CD14-positive monocyte (primary cell): Measurements from ENCODE around the gene CEBPE. TPM values are rescaled to one million over a fixed set of nuclear protein-coding genes. Genes with fewer than 3 reads are reported as not detected.

ENCODE experiments used
- DNase-seq, 3 donors: peaks; one replicate each; pipeline ENCODE4 v3.0.0-alpha.2; 2011 to 2022
- H2AFZ ChIP-seq: 2 replicates; pipeline ENCODE4 v1.6.0; 2012; ENCODE audit warnings: mild to moderate bottlenecking, low read depth, low read length, inconsistent platforms; ENCODE audit not compliant: insufficient read depth, poor library complexity, severe bottlenecking
- H3K27ac ChIP-seq, 2 donors: 1 replicate in 1 of 2; 2 replicates in 1 of 2; pipeline ENCODE4 v1.5.1; 2012 to 2013; ENCODE audit warnings: low read length in 2 of 2, control low read depth in 1 of 2, inconsistent platforms in 1 of 2, low read depth in 1 of 2, mild to moderate bottlenecking in 1 of 2
- H3K27me3 ChIP-seq, 2 donors: one replicate each; pipeline versions ENCODE4 v1.6.0 to v1.6.1; 2011 to 2013; ENCODE audit warnings: low read length in 2 of 2; ENCODE audit not compliant: control insufficient read depth in 2 of 2, insufficient read depth in 2 of 2
- H3K36me3 ChIP-seq, 2 donors: replicated peaks in 1 of 2; 1 replicate in 1 of 2; 2 replicates in 1 of 2; pipeline versions ENCODE4 v1.5.1 to v1.6.1; 2012 to 2013; ENCODE audit warnings: low read length in 2 of 2, control low read depth in 1 of 2, inconsistent platforms in 1 of 2, mild to moderate bottlenecking in 1 of 2; ENCODE audit not compliant: insufficient read depth in 2 of 2, control insufficient read depth in 1 of 2
- H3K4me1 ChIP-seq, 2 donors: 1 replicate in 1 of 2; 2 replicates in 1 of 2; pipeline versions ENCODE4 v1.5.1 to v1.6.1; 2012 to 2013; ENCODE audit warnings: low read length in 2 of 2, control low read depth in 1 of 2, inconsistent platforms in 1 of 2, mild to moderate bottlenecking in 1 of 2, moderate library complexity in 1 of 2; ENCODE audit not compliant: insufficient read depth in 2 of 2, control insufficient read depth in 1 of 2
- H3K4me2 ChIP-seq: replicated peaks from 2 replicates; pipeline ENCODE3; 2012; ENCODE audit warnings: low read length, moderate library complexity, mild to moderate bottlenecking; ENCODE audit not compliant: poor library complexity, severe bottlenecking; ENCODE audit errors: extremely low read depth
- H3K4me3 ChIP-seq, 3 experiments: fragments of 200-600 bp in 1 of 3; sonication (generic) in 1 of 3; replicated peaks in 1 of 3; 1 replicate in 2 of 3; 2 replicates in 1 of 3; pipeline ENCODE4 v1.5.1; 2011 to 2013; ENCODE audit warnings: low read length in 3 of 3, mild to moderate bottlenecking in 3 of 3, control low read depth in 2 of 3, low read depth in 2 of 3, inconsistent platforms in 1 of 3, moderate library complexity in 1 of 3
- H3K79me2 ChIP-seq: 2 replicates; pipeline ENCODE4 v1.6.0; 2012; ENCODE audit warnings: mild to moderate bottlenecking, control low read depth, inconsistent platforms, low read length, moderate library complexity; ENCODE audit not compliant: insufficient read depth
- H3K9ac ChIP-seq: 2 replicates; pipeline ENCODE4 v1.6.0; 2017; ENCODE audit warnings: low read length, mild to moderate bottlenecking; ENCODE audit not compliant: insufficient read depth, poor library complexity, severe bottlenecking
- H3K9me3 ChIP-seq, 2 donors: replicated peaks in 1 of 2; 1 replicate in 1 of 2; 2 replicates in 1 of 2; pipeline versions ENCODE4 v1.5.1 to v1.6.1; 2012 to 2013; ENCODE audit warnings: low read length in 2 of 2, control low read depth in 1 of 2; ENCODE audit not compliant: control insufficient read depth in 1 of 2, insufficient read depth in 1 of 2
- H4K20me1 ChIP-seq: 2 replicates; pipeline ENCODE4 v1.6.0; 2012; ENCODE audit warnings: mild to moderate bottlenecking, low read length, control low read depth, moderate library complexity; ENCODE audit not compliant: insufficient read depth
- H3K27ac Mint-ChIP-seq, 7 donors: one replicate each; pipeline ENCODE4 v1.8.0; 2020; ENCODE audit warnings: mild to moderate bottlenecking in 7 of 7, mixed read lengths in 7 of 7, moderate library complexity in 6 of 7, inconsistent platforms in 2 of 7
- H3K27me3 Mint-ChIP-seq, 3 donors: one replicate each; pipeline ENCODE4 v1.8.0; 2021 to 2022; ENCODE audit warnings: low read depth in 3 of 3, mild to moderate bottlenecking in 3 of 3, mixed read lengths in 3 of 3, moderate library complexity in 3 of 3, inconsistent platforms in 1 of 3
- H3K36me3 Mint-ChIP-seq, 2 donors: one replicate each; pipeline ENCODE4 v1.8.0; 2020; ENCODE audit warnings: mixed read lengths in 2 of 2, inconsistent platforms in 1 of 2, mild to moderate bottlenecking in 1 of 2
- H3K4me1 Mint-ChIP-seq: one replicate; pipeline ENCODE4 v1.8.0; 2020; ENCODE audit warnings: mild to moderate bottlenecking, mixed read lengths
- H3K4me3 Mint-ChIP-seq, 2 donors: one replicate each; pipeline ENCODE4 v1.8.0; 2020; ENCODE audit warnings: mild to moderate bottlenecking in 2 of 2, mixed read lengths in 2 of 2, moderate library complexity in 1 of 2
- H3K9me3 Mint-ChIP-seq, 7 donors: one replicate each; pipeline ENCODE4 v1.8.0; 2020 to 2022; ENCODE audit warnings: mixed read lengths in 7 of 7, mild to moderate bottlenecking in 6 of 7, moderate library complexity in 6 of 7, inconsistent platforms in 2 of 7
- whole genome bisulfite sequencing: methylation state at CpG from one replicate; pipeline ENCODE4 v1.1.5; 2013; ENCODE audit warnings: missing lambda C conversion rate; ENCODE audit not compliant: insufficient coverage; 5-methylcytosine and 5-hydroxymethylcytosine counted together
- intact Hi-C, 2 donors: fragments of 100-400 bp; cut with micrococcal nuclease; formaldehyde crosslinking; loops; one replicate each; pipeline versions ENCODE4 v1.15.0 to v1.15.1; 2023
- polyA plus RNA-seq, 3 donors: library from polyadenylated mRNA; depleted of rRNA in 1 of 3; unstranded in 2 of 3; stranded (reverse) in 1 of 3; fragments of 300-500 nt in 2 of 3; fragments of >200 nt in 1 of 3; fragmentation: Illumina TruSeq in 2 of 3; gene quantifications; 1 replicate in 2 of 3; 2 replicates in 1 of 3; pipeline ENCODE4 v1.2.3, GENCODE V29; 2012 to 2021
- TF ChIP-seq, protein P1 (sequence below): fragments of 200-600 bp; IDR thresholded peaks from one replicate; pipeline ENCODE4 v1.8.0; 2022; ENCODE audit warnings: antibody characterized with exemption, mild to moderate bottlenecking

The CEBPE gene
- polyA plus RNA-seq, 3 donors, result 0.73 to 1.5 (median 1.3) TPM

DNA sequence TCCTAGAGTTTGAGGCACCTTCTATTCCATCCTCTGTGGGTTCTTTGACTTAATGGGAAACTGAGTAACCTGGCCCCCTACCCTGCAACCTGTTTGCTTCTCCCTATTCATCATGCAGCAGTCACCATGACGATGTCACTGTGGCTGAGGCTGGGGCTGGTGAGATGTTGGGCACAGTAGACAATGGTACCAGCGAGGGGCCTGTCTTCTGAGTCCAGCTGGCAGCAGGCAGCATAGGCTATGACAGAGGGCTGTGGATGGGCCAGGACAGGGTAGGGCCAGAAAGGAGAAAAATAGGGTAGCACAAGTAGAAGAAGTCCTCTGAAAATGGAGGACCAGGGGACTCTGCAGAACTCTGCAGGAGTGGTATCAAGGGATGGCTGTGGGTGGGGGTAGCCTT lies 16.3 kb downstream of the CEBPE start:
- H3K27ac ChIP-seq, result no peak overlapping the region
- H3K9me3 ChIP-seq, result no peaks in the 10 kb centered on the region
- no peak overlapping the region for H3K4me2 ChIP-seq
- H3K9ac ChIP-seq, result no peak overlapping the region
- Mint-ChIP-seq H3K9me3 (no peaks in the 10 kb centered on the region), H3K27me3 (peaks cover 1 to 4% (median 1%) of the 10 kb centered on the region in 3 donors), H3K4me3 (no peak overlapping the region), H3K36me3 (peaks cover 18% of the 10 kb centered on the region in 2 donors), H3K4me1 (peaks cover 31% of the 10 kb centered on the region), H3K27ac (no peak overlapping the region)
- H3K36me3 ChIP-seq, result peaks cover 14 to 18% of the 10 kb centered on the region in 2 donors
- no peaks in the 10 kb centered on the region for H3K27me3 ChIP-seq
- H2AFZ ChIP-seq, result no peak overlapping the region
- no peak for DNase-seq
- H3K4me3 ChIP-seq, result no peak overlapping the region
- peaks cover 20% of the 10 kb centered on the region for H3K79me2 ChIP-seq
- TF ChIP-seq, protein P1, sequence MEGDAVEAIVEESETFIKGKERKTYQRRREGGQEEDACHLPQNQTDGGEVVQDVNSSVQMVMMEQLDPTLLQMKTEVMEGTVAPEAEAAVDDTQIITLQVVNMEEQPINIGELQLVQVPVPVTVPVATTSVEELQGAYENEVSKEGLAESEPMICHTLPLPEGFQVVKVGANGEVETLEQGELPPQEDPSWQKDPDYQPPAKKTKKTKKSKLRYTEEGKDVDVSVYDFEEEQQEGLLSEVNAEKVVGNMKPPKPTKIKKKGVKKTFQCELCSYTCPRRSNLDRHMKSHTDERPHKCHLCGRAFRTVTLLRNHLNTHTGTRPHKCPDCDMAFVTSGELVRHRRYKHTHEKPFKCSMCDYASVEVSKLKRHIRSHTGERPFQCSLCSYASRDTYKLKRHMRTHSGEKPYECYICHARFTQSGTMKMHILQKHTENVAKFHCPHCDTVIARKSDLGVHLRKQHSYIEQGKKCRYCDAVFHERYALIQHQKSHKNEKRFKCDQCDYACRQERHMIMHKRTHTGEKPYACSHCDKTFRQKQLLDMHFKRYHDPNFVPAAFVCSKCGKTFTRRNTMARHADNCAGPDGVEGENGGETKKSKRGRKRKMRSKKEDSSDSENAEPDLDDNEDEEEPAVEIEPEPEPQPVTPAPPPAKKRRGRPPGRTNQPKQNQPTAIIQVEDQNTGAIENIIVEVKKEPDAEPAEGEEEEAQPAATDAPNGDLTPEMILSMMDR, result no peak
- H3K4me1 ChIP-seq, result peaks cover 12 to 17% of the 10 kb centered on the region in 2 donors
- peaks cover 16% of the 10 kb centered on the region for H4K20me1 ChIP-seq
- intact Hi-C loops, result no loop called here
- WGBS, result 100% methylated on average over 1 of the region's 2 CpGs

DNA sequence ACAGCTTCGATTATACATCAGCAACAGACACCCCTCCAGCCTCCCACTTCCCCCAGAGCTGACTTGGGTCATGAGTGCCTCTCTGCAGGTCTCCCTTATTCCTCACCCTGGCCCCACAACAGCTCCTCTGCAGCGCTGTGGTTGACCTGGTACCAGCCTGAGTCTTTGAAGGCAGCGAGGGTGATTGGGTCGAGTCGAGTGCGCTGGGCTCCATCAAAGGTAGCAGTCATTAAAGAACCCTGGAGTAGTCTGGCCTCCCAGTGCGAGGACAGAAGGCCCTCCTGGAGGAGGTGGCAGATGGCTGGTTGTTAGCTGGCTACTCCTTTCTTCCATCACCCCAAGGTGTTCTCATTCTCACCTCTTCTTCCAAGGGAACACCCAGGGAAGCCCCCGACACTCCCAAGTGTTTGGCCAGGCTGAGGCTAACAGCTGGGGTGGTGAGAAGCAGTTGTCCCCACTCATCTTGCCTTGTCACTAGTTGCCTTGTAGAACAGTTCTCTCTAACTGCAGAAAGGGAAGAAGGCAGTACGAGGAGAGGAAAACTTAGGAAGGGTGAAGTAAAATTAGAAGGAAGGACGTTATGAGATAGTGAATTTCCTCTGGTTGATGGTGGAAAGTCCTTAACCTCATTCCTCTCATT lies 16.9 kb downstream of the CEBPE start:
- no peak overlapping the region for H2AFZ ChIP-seq
- no peaks in the 10 kb centered on the region for H3K9me3 ChIP-seq
- Mint-ChIP-seq H3K4me1 (peaks cover 38% of the 10 kb centered on the region), H3K27me3 (peaks cover 1 to 4% (median 1%) of the 10 kb centered on the region in 3 donors), H3K27ac (peak overlapping the region in 3 of 7 donors; percentile 50 to 71 (median 60)), H3K9me3 (no peaks in the 10 kb centered on the region), H3K4me3 (no peak overlapping the region), H3K36me3 (peaks cover 25% of the 10 kb centered on the region in 2 donors)
- H3K36me3 ChIP-seq, result peaks cover 19 to 23% of the 10 kb centered on the region in 2 donors
- H3K4me2 ChIP-seq, result no peak overlapping the region
- no peak overlapping the region for H3K27ac ChIP-seq
- no peak overlapping the region for H3K4me3 ChIP-seq
- intact Hi-C loops, result no loop called here
- H3K4me1 ChIP-seq, result peaks cover 12 to 24% of the 10 kb centered on the region in 2 donors
- H3K79me2 ChIP-seq, result peaks cover 27% of the 10 kb centered on the region
- TF ChIP-seq, protein P1, result no peak
- no peaks in the 10 kb centered on the region for H3K27me3 ChIP-seq
- peaks cover 23% of the 10 kb centered on the region for H4K20me1 ChIP-seq
- DNase-seq, result no peak
- no peak overlapping the region for H3K9ac ChIP-seq
- WGBS, result 92% methylated on average over 2 of the region's 10 CpGs
